Mucosa of stomach (tissue), 1 donor: Measurements from ENCODE around the gene TMED10.

Experiments
- H3K27me3 ChIP-seq: one replicate; pipeline ENCODE4 v1.7.0; 2013; ENCODE audit warnings: mild to moderate bottlenecking, low read length; ENCODE audit not compliant: control insufficient read depth, insufficient read depth
- H3K36me3 ChIP-seq: one replicate; pipeline ENCODE4 v1.7.0; 2013; ENCODE audit warnings: low read length; ENCODE audit not compliant: control insufficient read depth, insufficient read depth
- H3K4me1 ChIP-seq: one replicate; pipeline ENCODE4 v1.7.0; 2013; ENCODE audit warnings: mild to moderate bottlenecking, low read length; ENCODE audit not compliant: control insufficient read depth, insufficient read depth
- H3K4me3 ChIP-seq: one replicate; pipeline ENCODE4 v1.7.0; 2013; ENCODE audit warnings: low read length
- H3K9ac ChIP-seq: one replicate; pipeline ENCODE4 v1.7.0; 2013; ENCODE audit warnings: mild to moderate bottlenecking, low read length, moderate library complexity
- H3K9me3 ChIP-seq: one replicate; pipeline ENCODE4 v1.7.0; 2013; ENCODE audit warnings: mild to moderate bottlenecking, low read length, moderate library complexity; ENCODE audit not compliant: control insufficient read depth
- donor health status: Pancreatic carcinoma.

TMED10 gene

GRCh38 chr14:75120541-75121291, 55.7 kb downstream of the TMED10 start:
- Histone ChIP-seq H3K4me3 (no peak overlapping the region), H3K9ac (no peak overlapping the region), H3K27me3 (no peaks in the 10 kb centered on the region), H3K9me3 (no peaks in the 10 kb centered on the region), H3K36me3 (no peaks in the 10 kb centered on the region), H3K4me1 (peaks cover 1% of the 10 kb centered on the region)

DNA sequence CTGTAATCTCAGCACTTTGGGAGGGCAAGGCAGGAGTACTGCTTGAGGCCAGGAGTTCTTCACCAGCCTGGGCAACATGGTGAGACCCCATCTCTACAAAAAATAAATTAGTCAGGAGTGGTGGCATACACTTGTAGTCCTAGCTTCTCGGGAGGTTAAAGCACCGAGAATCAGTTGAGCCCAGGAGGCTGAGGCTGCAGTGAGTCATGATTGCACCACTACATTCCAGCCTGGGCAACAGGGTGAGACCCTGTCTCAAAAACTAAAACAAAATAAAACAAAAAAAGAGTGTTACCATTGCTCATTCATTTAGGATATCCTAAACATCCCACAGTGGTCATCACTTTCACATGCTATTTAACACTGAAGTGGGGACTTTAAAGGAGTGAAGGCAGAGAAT, 57.4 kb downstream of the TMED10 start:
- no peaks in the 10 kb centered on the region for H3K4me1 ChIP-seq
- no peaks in the 10 kb centered on the region for H3K36me3 ChIP-seq

GRCh38 chr14:75113932-75114539, 62.4 kb downstream of the TMED10 start:
- H3K9ac ChIP-seq: no peak overlapping the region
- peaks cover 17% of the 10 kb centered on the region for H3K36me3 ChIP-seq
- H3K27me3 ChIP-seq: no peaks in the 10 kb centered on the region
- H3K4me1 ChIP-seq: no peaks in the 10 kb centered on the region
- H3K9me3 ChIP-seq: no peaks in the 10 kb centered on the region
- no peak overlapping the region for H3K4me3 ChIP-seq

More for the DNA sequence above, 57.4 kb downstream of the TMED10 start:
- H3K4me3 ChIP-seq: no peak overlapping the region
- H3K27me3 ChIP-seq: no peaks in the 10 kb centered on the region
- H3K9ac ChIP-seq: no peak overlapping the region
- no peaks in the 10 kb centered on the region for H3K9me3 ChIP-seq

GRCh38 chr14:75109877-75110276, 66.5 kb downstream of the TMED10 start:
- H3K4me3 ChIP-seq: no peak overlapping the region
- H3K9me3 ChIP-seq: no peaks in the 10 kb centered on the region
- peaks cover 22% of the 10 kb centered on the region for H3K36me3 ChIP-seq
- H3K4me1 ChIP-seq: no peaks in the 10 kb centered on the region
- H3K27me3 ChIP-seq: no peaks in the 10 kb centered on the region
- no peak overlapping the region for H3K9ac ChIP-seq

DNA sequence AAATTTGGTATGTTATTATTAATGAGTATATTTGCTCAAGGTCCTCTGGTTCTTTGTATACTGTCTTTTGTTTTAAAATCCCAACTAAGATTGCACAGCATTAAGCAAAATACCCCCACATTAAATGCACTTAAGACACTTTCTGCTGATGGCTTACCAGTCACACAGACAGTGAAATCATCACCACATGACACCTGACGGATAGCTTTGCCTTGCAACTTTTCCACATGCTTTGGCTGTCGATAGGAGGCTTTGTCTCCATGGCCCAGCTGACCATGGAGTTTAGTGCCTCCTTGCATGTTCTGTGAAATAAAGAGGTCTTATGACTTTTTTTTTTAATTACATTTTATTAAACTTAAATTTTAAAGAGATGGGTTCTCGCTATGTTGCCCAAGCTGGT, 69.2 kb downstream of the TMED10 start:
- Histone ChIP-seq H3K9ac (no peak overlapping the region), H3K36me3 (peaks cover 15% of the 10 kb centered on the region), H3K9me3 (no peaks in the 10 kb centered on the region), H3K4me1 (no peaks in the 10 kb centered on the region), H3K4me3 (no peak overlapping the region), H3K27me3 (no peaks in the 10 kb centered on the region)

DNA sequence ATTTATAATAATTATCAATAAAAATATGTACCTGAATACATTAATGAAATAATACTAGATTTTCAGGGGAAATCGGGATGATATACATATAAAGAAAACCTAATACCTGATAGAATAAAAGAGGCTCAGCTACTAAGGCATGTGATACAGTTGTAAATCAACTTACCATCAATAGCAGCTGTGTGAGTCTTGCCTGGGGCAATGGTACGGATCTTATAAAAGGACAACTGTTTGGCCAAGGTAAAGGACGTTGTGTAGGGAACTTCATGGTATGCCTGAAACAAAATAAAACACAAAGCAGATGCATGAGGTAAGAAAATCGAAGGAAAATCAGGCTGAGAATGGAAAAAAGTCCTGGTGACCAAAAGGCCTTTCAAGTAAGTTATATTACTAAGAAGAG, 74.9 kb downstream of the TMED10 start:
- Histone ChIP-seq H3K9me3 (no peaks in the 10 kb centered on the region), H3K9ac (no peak overlapping the region), H3K27me3 (no peaks in the 10 kb centered on the region), H3K36me3 (peaks cover 3% of the 10 kb centered on the region), H3K4me3 (no peak overlapping the region), H3K4me1 (no peaks in the 10 kb centered on the region)

DNA sequence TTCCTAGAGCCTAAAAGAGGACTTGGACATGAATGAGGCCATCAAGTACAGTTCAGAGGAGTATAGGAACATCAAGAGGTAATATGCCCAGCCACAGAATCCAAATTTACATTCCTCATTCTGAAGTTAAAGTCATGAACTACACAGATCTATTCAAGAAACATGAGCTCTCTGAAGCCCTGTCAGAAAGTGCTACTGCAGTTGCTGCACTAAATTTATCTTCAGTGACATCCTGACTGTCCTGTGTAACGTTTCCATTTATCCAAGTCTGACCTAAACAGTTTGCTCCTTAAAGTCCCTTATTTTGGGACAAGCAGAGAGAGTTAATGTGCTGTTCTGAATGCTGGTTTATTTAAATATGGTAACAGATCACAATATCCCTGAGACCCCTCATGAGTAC, 77.7 kb downstream of the TMED10 start:
- Histone ChIP-seq H3K27me3 (no peaks in the 10 kb centered on the region), H3K36me3 (peaks cover 14% of the 10 kb centered on the region), H3K4me3 (no peak overlapping the region), H3K4me1 (no peaks in the 10 kb centered on the region), H3K9ac (no peak overlapping the region), H3K9me3 (no peaks in the 10 kb centered on the region)

DNA sequence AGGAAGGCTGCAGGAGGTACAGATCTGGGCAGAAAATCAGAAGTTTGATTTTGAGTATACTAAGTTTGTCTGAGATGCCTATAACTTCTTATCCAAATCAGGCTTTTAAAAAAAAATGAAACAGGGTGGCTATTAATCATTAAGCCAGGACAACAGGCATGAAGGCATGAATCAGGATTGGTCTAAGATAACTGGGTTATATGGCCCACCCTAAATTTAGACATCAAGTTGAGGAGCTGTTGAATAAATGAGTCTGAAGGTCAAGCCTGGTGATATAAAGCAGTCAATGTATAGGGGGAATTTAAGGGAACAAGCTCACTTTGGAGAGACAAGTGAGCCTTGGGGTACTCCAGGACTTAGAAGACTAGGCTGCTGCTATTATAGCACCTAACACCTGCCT, 78.2 kb downstream of the TMED10 start:
- H3K9ac ChIP-seq: no peak overlapping the region
- no peaks in the 10 kb centered on the region for H3K27me3 ChIP-seq
- peaks cover 14% of the 10 kb centered on the region for H3K36me3 ChIP-seq
- no peaks in the 10 kb centered on the region for H3K9me3 ChIP-seq
- no peaks in the 10 kb centered on the region for H3K4me1 ChIP-seq
- no peak overlapping the region for H3K4me3 ChIP-seq

DNA sequence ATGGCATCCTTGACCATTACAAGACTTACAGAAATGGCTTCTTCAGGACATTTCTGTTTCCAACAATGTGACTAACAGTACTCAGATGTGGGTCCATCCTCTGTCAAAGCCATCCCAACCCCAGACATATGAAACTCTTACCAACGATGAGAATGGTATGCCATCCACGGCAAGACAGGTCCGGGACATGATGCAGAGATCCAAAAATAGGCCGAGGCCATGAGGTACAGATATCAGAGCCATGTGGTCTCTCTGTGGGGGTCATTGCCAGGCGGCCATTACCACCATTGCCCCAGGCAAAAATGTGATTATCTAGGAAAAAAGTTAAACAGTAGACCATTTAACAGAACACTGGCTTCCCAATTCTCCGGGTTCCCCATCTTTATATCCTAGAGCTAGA, 79.5 kb downstream of the TMED10 start:
- H3K4me3 ChIP-seq: no peak overlapping the region
- H3K36me3 ChIP-seq: peaks cover 14% of the 10 kb centered on the region
- no peaks in the 10 kb centered on the region for H3K9me3 ChIP-seq
- no peaks in the 10 kb centered on the region for H3K4me1 ChIP-seq
- H3K9ac ChIP-seq: no peak overlapping the region
- no peaks in the 10 kb centered on the region for H3K27me3 ChIP-seq

- Histone ChIP-seq H3K9ac (no peak overlapping the region), H3K4me3 (no peak overlapping the region), H3K4me1 (no peaks in the 10 kb centered on the region), H3K27me3 (no peaks in the 10 kb centered on the region), H3K9me3 (no peaks in the 10 kb centered on the region), H3K36me3 (peaks cover 14% of the 10 kb centered on the region)
These were observed 80.7 kb downstream of the TMED10 start for GRCh38 chr14:75095690-75096089.

DNA sequence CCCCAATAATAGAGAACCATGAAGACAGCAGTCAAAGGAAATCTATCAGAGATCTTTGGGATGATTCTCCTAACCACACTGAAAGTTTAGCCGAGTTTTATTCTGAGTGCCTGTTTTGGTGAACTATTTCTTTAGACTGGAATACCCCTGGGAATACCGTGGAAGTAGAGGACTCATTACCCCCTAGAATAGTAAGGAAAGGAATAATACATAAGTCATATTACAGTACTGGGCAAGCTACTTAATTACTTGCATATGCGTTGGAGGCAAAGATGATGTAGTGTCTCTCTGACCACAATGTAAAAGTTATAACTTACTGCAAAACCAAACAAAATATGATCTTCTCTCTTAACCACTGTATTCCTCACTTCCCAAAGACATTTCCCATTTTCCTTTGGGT, 81.5 kb downstream of the TMED10 start:
- Histone ChIP-seq H3K4me3 (no peak overlapping the region), H3K36me3 (peaks cover 14% of the 10 kb centered on the region), H3K4me1 (no peaks in the 10 kb centered on the region), H3K9me3 (no peaks in the 10 kb centered on the region), H3K9ac (no peak overlapping the region), H3K27me3 (no peaks in the 10 kb centered on the region)

DNA sequence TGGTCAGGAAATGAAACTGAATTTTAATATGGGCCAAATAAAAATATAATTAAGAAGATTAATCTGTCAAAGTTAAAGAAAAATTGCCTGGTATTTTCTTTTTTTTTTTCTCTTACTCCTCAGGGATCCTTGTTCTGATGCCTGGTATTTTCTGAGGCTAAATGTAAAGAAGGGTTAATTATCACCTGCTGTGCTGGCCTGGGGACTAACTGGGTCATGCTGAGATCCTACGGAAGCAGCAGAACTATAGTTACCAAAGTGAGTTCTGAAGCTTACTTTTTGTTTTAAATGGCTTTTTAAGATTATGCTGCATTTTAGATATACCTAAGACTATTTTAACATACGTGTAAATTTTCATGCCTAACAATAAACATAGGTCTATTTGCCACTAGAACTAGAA, 83.7 kb downstream of the TMED10 start:
- Histone ChIP-seq H3K4me1 (no peaks in the 10 kb centered on the region), H3K27me3 (no peaks in the 10 kb centered on the region), H3K9ac (no peak overlapping the region), H3K4me3 (no peak overlapping the region), H3K9me3 (no peaks in the 10 kb centered on the region), H3K36me3 (peaks cover 14% of the 10 kb centered on the region)
